K562 (cell line): Measurements from ENCODE around the gene CGB3. TPM values are rescaled to one million over a fixed set of nuclear protein-coding genes. Genes with fewer than 3 reads are reported as not detected.
"Not testable (repeated sequence)": the region's sequence is repeated elsewhere in the genome, so short reads cannot be mapped to it uniquely, and the experiment has no call there.

Experiments used
- ATAC-seq: fragments of 200-7000 bp; cut with Tn5 transposase; 3 replicates; pipeline ENCODE4 v1.9.1; 2020; ENCODE audit warnings: moderate library complexity
- BruUV-seq: library from RNA; stranded (reverse); fragments of 400-500 nt; replicated peaks from 2 replicates; lab custom pipeline; 2021; lab: Mats Ljungman, UMichigan
- CTCF ChIA-PET: fragments of 300-600 bp; formaldehyde crosslinking; extraction: SDS; loops from one replicate; lab custom pipeline; 2021; ENCODE audit warnings: low intra/inter-chr PET ratio; lab: Yijun Ruan, JAX
- POLR2A ChIA-PET: fragments of 300-600, 350-650 bp; sonication (Branson Sonifier 250); formaldehyde crosslinking; extraction: SDS; loops from one replicate; lab custom pipeline; 2021; ENCODE audit warnings: antibody characterized with exemption, inconsistent platforms; lab: Yijun Ruan, JAX
- DNase-seq, 4 experiments: peaks; one replicate each; pipeline versions ENCODE4 v3.0.0 to v3.0.0-alpha.2; 2011 to 2018; ENCODE audit warnings: low spot score in 3 of 4, mixed read lengths in 3 of 4; ENCODE audit errors: extremely low read depth in 1 of 4
- FAIRE-seq: peaks from 2 replicates; lab custom pipeline; 2011; peaks lifted over from hg19 to GRCh38; lab: Jason Lieb, UNC
- H2AFZ ChIP-seq: 2 replicates; pipeline ENCODE4 v1.6.0; 2011; ENCODE audit warnings: low read depth, low read length, control low read depth, inconsistent platforms
- H3K27ac ChIP-seq: fragments of 200-600 bp; 3 replicates; pipeline ENCODE4 v1.8.0; 2011; ENCODE audit warnings: low read depth, mild to moderate bottlenecking, control low read depth, inconsistent platforms, low read length, moderate library complexity, mixed read lengths; ENCODE audit errors: extremely low read depth
- H3K27me3 ChIP-seq, 2 experiments: fragments of 300-600 bp in 1 of 2; 2 replicates in 1 of 2; 3 replicates in 1 of 2; pipeline versions ENCODE4 v1.6.0 to v1.8.0; 2011; ENCODE audit warnings: inconsistent platforms in 2 of 2, low read length in 2 of 2, mild to moderate bottlenecking in 1 of 2, mixed read lengths in 1 of 2, moderate library complexity in 1 of 2; ENCODE audit not compliant: control insufficient read depth in 2 of 2, insufficient read depth in 2 of 2
- H3K36me3 ChIP-seq: fragments of 300-600 bp; 3 replicates; pipeline ENCODE4 v1.8.0; 2011; ENCODE audit warnings: mild to moderate bottlenecking, low read length, inconsistent platforms; ENCODE audit not compliant: control insufficient read depth, insufficient read depth
- H3K4me1 ChIP-seq, 2 experiments: fragments of 200-600 bp in 1 of 2; replicated peaks in 1 of 2; 2 replicates in 1 of 2; 3 replicates in 1 of 2; pipeline versions ENCODE4 v1.5.1 to v1.8.0; 2011; ENCODE audit warnings: inconsistent platforms in 2 of 2, low read length in 2 of 2, mild to moderate bottlenecking in 1 of 2, mixed read lengths in 1 of 2, moderate library complexity in 1 of 2; ENCODE audit not compliant: control insufficient read depth in 2 of 2, insufficient read depth in 2 of 2
- H3K4me2 ChIP-seq: 2 replicates; pipeline ENCODE4 v1.6.1; 2011; ENCODE audit warnings: low read length, control low read depth, inconsistent platforms, mixed read lengths; ENCODE audit not compliant: insufficient read depth
- H3K4me3 ChIP-seq: fragments of 200-600 bp; sonication (generic), shearing (Covaris generic); 2 replicates; pipeline ENCODE4 v1.5.1; 2016; ENCODE audit warnings: control low read depth, inconsistent platforms
- H3K79me2 ChIP-seq: fragments of 200-600 bp; 3 replicates; pipeline ENCODE4 v1.8.0; 2011; ENCODE audit warnings: low read length, inconsistent platforms; ENCODE audit not compliant: control insufficient read depth, insufficient read depth
- H3K9ac ChIP-seq, 2 experiments: 2 replicates each; pipeline versions ENCODE4 v1.6.0 to v1.6.1; 2011; ENCODE audit warnings: low read depth in 2 of 2, low read length in 2 of 2, control low read depth in 1 of 2, inconsistent platforms in 1 of 2, mild to moderate bottlenecking in 1 of 2, mixed read lengths in 1 of 2; ENCODE audit not compliant: insufficient read depth in 1 of 2
- H3K9me1 ChIP-seq: one replicate; pipeline ENCODE4 v1.6.0; 2011; ENCODE audit warnings: inconsistent platforms, mild to moderate bottlenecking, low read length, moderate library complexity; ENCODE audit not compliant: control insufficient read depth, insufficient read depth
- H3K9me3 ChIP-seq: replicated peaks from 2 replicates; pipeline ENCODE4 v1.5.1; 2011; ENCODE audit warnings: low read depth, low read length, inconsistent platforms; ENCODE audit not compliant: control insufficient read depth, insufficient read depth
- H4K20me1 ChIP-seq: replicated peaks from 2 replicates; pipeline ENCODE4 v1.6.1; 2011; ENCODE audit warnings: low read length, inconsistent platforms, mixed read lengths; ENCODE audit not compliant: control insufficient read depth, insufficient read depth
- ARID1B ChIP-seq: fragments of 450-650 bp; IDR thresholded peaks from 2 replicates; pipeline ENCODE4 v1.6.1; 2016; ENCODE audit warnings: antibody characterized with exemption, mild to moderate bottlenecking, inconsistent platforms
- CREM ChIP-seq: IDR thresholded peaks from 2 replicates; pipeline ENCODE4 v1.6.1; 2014; ENCODE audit warnings: antibody characterized with exemption, low read depth
- DPF2 ChIP-seq: fragments of 450-650 bp; IDR thresholded peaks from 2 replicates; pipeline ENCODE4 v1.6.1; 2016
- FOS ChIP-seq: IDR thresholded peaks from 3 replicates; pipeline ENCODE4 v1.6.1; 2011; ENCODE audit not compliant: insufficient read length; ENCODE audit errors: extremely low read depth
- FOSL1 ChIP-seq: fragments of 200-800 bp; sonication (Bioruptor generic); conservative IDR thresholded peaks from 2 replicates; pipeline ENCODE4 v1.6.1; 2016; ENCODE audit warnings: missing genetic modification characterization, missing compliant biosample characterization
- JUNB ChIP-seq: fragments of 450-650 bp; formaldehyde crosslinking; conservative IDR thresholded peaks from 2 replicates; pipeline ENCODE4 v1.4.0; 2020; ENCODE audit warnings: mild to moderate bottlenecking
- JUND ChIP-seq, 2 experiments: IDR thresholded peaks; 2 replicates in 1 of 2; 3 replicates in 1 of 2; pipeline ENCODE4 v1.6.1; 2011; ENCODE audit warnings: borderline replicate concordance in 2 of 2, low read depth in 2 of 2, low read length in 2 of 2, improper control_type of control experiment in 1 of 2, missing biosample characterization in 1 of 2, missing genetic modification characterization in 1 of 2, missing genetic modification reagents in 1 of 2
- SMARCA4 ChIP-seq: fragments of 450-650 bp; IDR thresholded peaks from 2 replicates; pipeline ENCODE4 v1.6.1; 2016
- TFAP4 ChIP-seq: sonication (generic); formaldehyde crosslinking; IDR thresholded peaks from 2 replicates; pipeline ENCODE4 v1.8.0; 2022; ENCODE audit warnings: missing genetic modification reagents, mild to moderate bottlenecking, moderate library complexity, borderline replicate concordance
- WGBS: fragments of 100-300 bp; shearing (Covaris generic); methylation state at CpG from one replicate; pipeline ENCODE4 v1.1.6; 2016; ENCODE audit warnings: low coverage, mixed read lengths; ENCODE audit not compliant: insufficient coverage; ENCODE audit errors: missing lambda C conversion rate; 5-methylcytosine and 5-hydroxymethylcytosine counted together
- in situ Hi-C: fragments of 300-500 bp; cut with MboI; formaldehyde crosslinking; loops from 4 replicates; pipeline ENCODE4 v1.15.0; 2018; ENCODE audit warnings: inconsistent platforms, mixed read lengths
- intact Hi-C: fragments of 100-400 bp; cut with micrococcal nuclease; formaldehyde crosslinking; loops from 2 replicates; pipeline ENCODE4 v1.14.2; 2022
- polyA plus RNA-seq, 8 experiments: library from polyadenylated mRNA; depleted of rRNA in 4 of 8; stranded (reverse) in 5 of 8; unstranded in 3 of 8; fragments of >200 nt; fragmentation: Nextera tagmentation in 2 of 8; fragmentation: Illumina TruSeq in 1 of 8; extraction: Ambion mirVana in 2 of 8; extraction: Trizol in 1 of 8; gene quantifications; 2 replicates each; pipeline versions ENCODE4 v1.2.1 to v1.2.3, GENCODE V29; 2011 to 2014; ENCODE audit warnings: inconsistent platforms in 1 of 8, missing spikeins in 1 of 8
- total RNA-seq, 7 experiments: library from RNA; depleted of rRNA in 6 of 7; stranded (reverse); fragments of >200 nt in 6 of 7; fragmentation: Illumina TruSeq in 2 of 7; extraction: Trizol in 2 of 7; gene quantifications; 2 replicates each; pipeline versions ENCODE4 v1.2.1 to v1.2.3, GENCODE V29; 2011 to 2021; ENCODE audit warnings: low replicate concordance in 1 of 7
- TF ChIP-seq, protein P1 (sequence below), 2 experiments: fragments of 450-650 bp in 1 of 2; sonication (generic) in 1 of 2; formaldehyde crosslinking in 1 of 2; IDR thresholded peaks in 1 of 2; conservative IDR thresholded peaks in 1 of 2; 2 replicates each; pipeline versions ENCODE4 v1.6.1 to v1.8.1; 2016 to 2023; ENCODE audit warnings: mild to moderate bottlenecking in 2 of 2, moderate library complexity in 2 of 2, inconsistent platforms in 1 of 2, missing genetic modification reagents in 1 of 2

Gene CGB3
- total and polyA plus RNA-seq, 9 of the 15 experiments (the other 6 are each of a cell fraction or from before 2014, with no cell fraction given), result not detected

DNA sequence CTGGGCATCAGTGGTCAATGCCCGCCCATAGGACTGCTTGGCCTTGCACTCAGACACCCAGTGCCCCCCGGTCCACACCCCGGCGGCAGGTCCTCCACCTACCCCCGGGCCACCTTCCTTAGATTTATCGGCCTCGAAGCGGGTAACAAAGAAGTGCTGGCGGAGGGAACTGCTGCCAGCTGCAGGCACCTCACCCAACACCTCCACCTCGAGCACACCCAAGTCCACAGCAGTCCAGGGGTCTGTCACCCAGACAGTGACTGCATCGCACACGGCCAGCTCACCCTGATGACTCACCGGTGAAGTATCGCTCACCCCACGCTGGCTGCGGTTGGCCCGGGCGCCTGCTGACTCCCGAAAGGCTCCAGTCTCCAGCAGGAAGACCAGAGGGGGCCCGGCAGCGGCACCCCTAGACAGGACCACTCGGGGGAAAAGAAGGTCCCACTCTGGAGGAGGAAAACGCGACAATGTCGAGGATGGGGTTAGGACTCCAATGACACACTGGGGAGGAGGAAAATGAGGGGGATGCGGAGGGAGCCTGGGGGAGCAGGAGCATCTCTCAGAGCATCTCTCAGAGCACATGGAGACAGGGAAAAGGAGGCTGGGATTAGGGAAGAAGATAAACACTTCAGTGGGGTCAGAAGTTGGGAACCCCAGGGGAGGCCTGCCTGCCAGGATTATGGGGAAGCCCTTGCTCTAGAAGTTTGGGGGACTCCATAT lies 14.6 kb upstream of the CGB3 start:
- H3K9me1 ChIP-seq, POLR2A ChIA-PET, intact Hi-C loops, H3K4me1 ChIP-seq, H3K79me2 ChIP-seq, H3K36me3 ChIP-seq, H4K20me1 ChIP-seq, in situ Hi-C loops, H3K4me3 ChIP-seq, H3K27ac ChIP-seq, H3K9ac ChIP-seq, BruUV-seq, H2AFZ ChIP-seq, CTCF ChIA-PET, H3K4me2 ChIP-seq, H3K27me3 ChIP-seq, FAIRE-seq, H3K9me3 ChIP-seq: not testable (repeated sequence)
- TF ChIP-seq SMARCA4 (0 out of 2 replicates have a peak, but pooled peaks have one; percentile 32), CREM (0 out of 2 replicates have a peak, but pooled peaks have one; percentile 31), FOSL1 (tag) (peak; percentile 85), FOS (peak; percentile 3), ARID1B (peak; percentile 44), TFAP4 (CRISPR knock-in tag) (peak; percentile 41; the same call in 1 of the 2 replicates), JUNB (CRISPR knock-in tag) (0 out of 2 replicates have a peak, but pooled peaks have one; percentile 20), DPF2 (0 out of 2 replicates have a peak, but pooled peaks have one; percentile 17), JUND (IDR thresholded peaks at IDR 0.05; ENCODE audit: borderline replicate concordance, low read depth, low read length) (peak; percentile 83), JUND (tag; IDR thresholded peaks at IDR 0.05; ENCODE audit: borderline replicate concordance, low read depth, low read length) (peak; percentile 41; the same call in 1 of the 3 replicates)
- TF ChIP-seq, protein P1, sequence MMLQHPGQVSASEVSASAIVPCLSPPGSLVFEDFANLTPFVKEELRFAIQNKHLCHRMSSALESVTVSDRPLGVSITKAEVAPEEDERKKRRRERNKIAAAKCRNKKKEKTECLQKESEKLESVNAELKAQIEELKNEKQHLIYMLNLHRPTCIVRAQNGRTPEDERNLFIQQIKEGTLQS (IDR thresholded peaks at IDR 0.05), result peak; percentile 91
- TF ChIP-seq, protein P1 (CRISPR knock-in tag; conservative IDR thresholded peaks at IDR 0.05), result not testable (repeated sequence)
- ATAC-seq, result peak; percentile 47; the same call in 2 of the 3 replicates
- 4% methylated on average over 22 of the region's 26 CpGs for WGBS
- peak in 1 of 4 experiments; percentile 52 for DNase-seq

DNA sequence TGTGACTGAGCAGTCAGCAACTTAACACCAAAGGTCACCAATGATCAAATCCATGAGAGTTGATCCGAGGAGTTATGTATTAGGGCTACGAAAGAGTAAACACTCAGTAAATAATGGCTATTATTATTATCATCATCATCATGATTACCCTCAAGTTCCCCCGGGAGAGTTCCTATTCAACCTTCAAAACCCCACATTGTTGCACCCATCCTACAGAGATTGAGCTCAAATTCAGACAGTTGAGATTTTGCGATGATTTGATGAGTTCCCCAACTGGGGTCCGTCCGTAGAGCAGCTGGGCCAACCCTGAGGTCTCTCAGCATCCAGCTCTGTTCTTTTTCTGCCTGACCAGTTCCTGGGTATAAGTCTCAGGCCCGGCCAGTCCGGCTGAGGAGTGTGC lies 14.0 kb upstream of the CGB3 start:
- H4K20me1 ChIP-seq, H3K9ac ChIP-seq, H3K4me2 ChIP-seq, CTCF ChIA-PET, BruUV-seq, H3K27ac ChIP-seq, POLR2A ChIA-PET, intact Hi-C loops, H3K9me3 ChIP-seq, FAIRE-seq, H3K36me3 ChIP-seq, ATAC-seq, in situ Hi-C loops, H3K4me1 ChIP-seq, H3K79me2 ChIP-seq, H3K4me3 ChIP-seq, H3K9me1 ChIP-seq, H2AFZ ChIP-seq, H3K27me3 ChIP-seq, DNase-seq: not testable (repeated sequence)
- 7% methylated on average over 6 of the region's 8 CpGs for WGBS
